Stimulated activated CD4-positive, alpha-beta T cell treated with anti-CD3 and anti-CD28 coated beads, Interleukin-1b, Interleukin-23, amount 100 ng/mL, for 24 hours (primary cell): ENCODE data around the gene SDS.

Source experiments
- DNase-seq, 4 experiments: peaks; one replicate each; pipeline ENCODE4 v3.0.0-alpha.2; 2020; ENCODE audit warnings: low read depth in 4 of 4, low spot score in 1 of 4

The SDS gene

GRCh38 chr12:113400362-113400761 lies 3.3 kb downstream of the SDS start:
- DNase-seq = no peak

GRCh38 chr12:113399490-113399889 lies 4.2 kb downstream of the SDS start:
- DNase-seq = no peak

- DNase-seq = no peak
These were observed 5.1 kb downstream of the SDS start for GRCh38 chr12:113398346-113399290.

- DNase-seq = no peak
These were observed 6.0 kb downstream of the SDS start for GRCh38 chr12:113397497-113398197.

- no peak for DNase-seq
These were observed 6.7 kb downstream of the SDS start for GRCh38 chr12:113396828-113397496.

GRCh38 chr12:113396200-113396599 lies 7.5 kb downstream of the SDS start:
- DNase-seq = no peak

GRCh38 chr12:113395119-113395518 lies 8.6 kb downstream of the SDS start:
- no peak for DNase-seq

- DNase-seq = no peak
These were observed 9.9 kb downstream of the SDS start for GRCh38 chr12:113393749-113394148.

GRCh38 chr12:113392988-113393579 lies 10.6 kb downstream of the SDS start:
- no peak for DNase-seq

GRCh38 chr12:113392520-113392919 lies 11.2 kb downstream of the SDS start:
- no peak for DNase-seq

- DNase-seq = no peak
These were observed 11.9 kb downstream of the SDS start for GRCh38 chr12:113391650-113392337.

- no peak for DNase-seq
These were observed 12.5 kb downstream of the SDS start for GRCh38 chr12:113391145-113391544.

GRCh38 chr12:113390064-113391043 lies 13.3 kb downstream of the SDS start:
- DNase-seq = no peak

GRCh38 chr12:113388351-113388750 lies 15.3 kb downstream of the SDS start:
- no peak for DNase-seq

- no peak for DNase-seq
These were observed 16.1 kb downstream of the SDS start for GRCh38 chr12:113387631-113388030.

GRCh38 chr12:113386866-113387566 lies 16.7 kb downstream of the SDS start:
- no peak for DNase-seq

GRCh38 chr12:113385282-113385882 lies 18.3 kb downstream of the SDS start:
- DNase-seq = no peak

GRCh38 chr12:113384778-113385177 lies 18.9 kb downstream of the SDS start:
- no peak for DNase-seq

GRCh38 chr12:113382206-113382605 lies 21.5 kb downstream of the SDS start:
- no peak for DNase-seq
